Right lobe of liver (tissue), 6 donors: ENCODE results near the gene UBAP1L. TPM values are rescaled to one million over a fixed set of nuclear protein-coding genes. Genes with fewer than 3 reads are reported as not detected.

Experiments used
- ATAC-seq, 4 donors: fragments of 200-7000 bp; cut with Tn5 transposase; one replicate each; pipeline ENCODE4 v1.9.1; 2020; ENCODE audit warnings: mild to moderate bottlenecking in 4 of 4, moderate library complexity in 4 of 4
- DNase-seq, 3 donors: peaks; one replicate each; pipeline ENCODE4 v3.0.0-alpha.2; 2020
- H3K27ac ChIP-seq, 3 donors: fragments of 200-600 bp; one replicate each; pipeline ENCODE4 v1.8.0; 2022
- H3K27me3 ChIP-seq, 2 donors: fragments of 200-600 bp; one replicate each; pipeline ENCODE4 v1.8.0; 2022
- H3K36me3 ChIP-seq, 4 donors: fragments of 200-600 bp; sonication (generic) in 1 of 4; one replicate each; pipeline versions ENCODE4 v1.5.1 to v1.8.0; 2017 to 2022; ENCODE audit warnings: control low read depth in 1 of 4
- H3K4me1 ChIP-seq, 4 donors: fragments of 200-600 bp; sonication (generic) in 1 of 4; one replicate each; pipeline versions ENCODE4 v1.5.1 to v1.8.0; 2017 to 2022; ENCODE audit warnings: control low read depth in 1 of 4
- H3K4me3 ChIP-seq, 3 donors: fragments of 200-600 bp; one replicate each; pipeline ENCODE4 v1.8.0; 2022
- H3K9me3 ChIP-seq, 4 donors: fragments of 200-600 bp; sonication (generic) in 1 of 4; one replicate each; pipeline versions ENCODE4 v1.5.1 to v1.8.0; 2017 to 2022; ENCODE audit warnings: control low read depth in 1 of 4
- CTCF ChIP-seq, 4 donors: fragments of 200-600 bp in 3 of 4; fragments of 450-650 bp in 1 of 4; IDR thresholded peaks; one replicate each; pipeline versions ENCODE4 v1.5.1 to v1.8.0; 2016 to 2022; ENCODE audit warnings: antibody characterized with exemption in 4 of 4, mild to moderate bottlenecking in 2 of 4
- POLR2A ChIP-seq: fragments of 450-650 bp; IDR thresholded peaks from one replicate; pipeline ENCODE4 v1.6.1; 2017; ENCODE audit warnings: antibody characterized with exemption, mild to moderate bottlenecking
- WGBS: methylation state at CpG from one replicate; pipeline ENCODE4 v1.1.6; 2018; ENCODE audit warnings: low coverage, low lambda C conversion rate; ENCODE audit not compliant: insufficient coverage; ENCODE audit errors: missing lambda C conversion rate; 5-methylcytosine and 5-hydroxymethylcytosine counted together
- intact Hi-C, 2 donors: fragments of 100-400 bp; cut with DNase I; formaldehyde crosslinking; loops; one replicate each; pipeline versions ENCODE4 v1.11.2 to v1.14.1; 2022
- total RNA-seq, 6 experiments: library from RNA; depleted of rRNA in 2 of 6; stranded (reverse); fragments of >200 nt in 2 of 6; fragmentation: NEBNext Ultra II Directional in 3 of 6; extraction: Animal tissue kit (Norgen Biotek cat#: 25700) in 3 of 6; gene quantifications; one replicate each; pipeline versions ENCODE4 v1.1.0 to v1.2.4, GENCODE V29; 2016 to 2023
- donor health status: DM: no; HTN: yes; CAD: no.
- donor health status: DM: no; HTN: no; CAD: no.
- donor health status: DM: no; HTN: no; CAD: no.
- donor health status: DM: no; HTN: yes; CAD: no.
- donor health status: DM: no; HTN: yes; CAD: no.

The UBAP1L gene
- total RNA-seq, 6 experiments from 2014 or later: 1.6 to 5.9 (median 3.0) TPM

- H3K9me3 ChIP-seq: no peaks in the 10 kb centered on the region
- H3K36me3 ChIP-seq: no peaks in the 10 kb centered on the region
- H3K27ac ChIP-seq: no peak overlapping the region
- TF ChIP-seq POLR2A (no peak), CTCF (IDR thresholded peaks at IDR 0.05) (no peak)
- no peak for DNase-seq
- no CpG with 5 or more reads among the region's 3 CpGs for WGBS
- peaks cover 0 to 30% (median 7%) of the 10 kb centered on the region in 4 donors for H3K4me1 ChIP-seq
- no peak for ATAC-seq
- intact Hi-C loops: no loop called here
- no peak overlapping the region for H3K4me3 ChIP-seq
- H3K27me3 ChIP-seq: no peaks in the 10 kb centered on the region
Observed at GRCh38 chr15:65059369-65059750, 55.6 kb downstream of the UBAP1L start.

- no peaks in the 10 kb centered on the region for H3K27me3 ChIP-seq
- no peak for DNase-seq
- H3K36me3 ChIP-seq: no peaks in the 10 kb centered on the region
- no peak overlapping the region for H3K27ac ChIP-seq
- intact Hi-C loops: no loop called here
- WGBS: 88% methylated on average over 3 of the region's 16 CpGs
- no peak overlapping the region for H3K4me3 ChIP-seq
- ATAC-seq: no peak
- TF ChIP-seq POLR2A (no peak), CTCF (IDR thresholded peaks at IDR 0.05) (no peak)
- H3K4me1 ChIP-seq: peaks cover 0 to 31% (median 7%) of the 10 kb centered on the region in 4 donors
- H3K9me3 ChIP-seq: no peaks in the 10 kb centered on the region
Observed at GRCh38 chr15:65058394-65059368, 56.3 kb downstream of the UBAP1L start.

GRCh38 chr15:65057549-65057940 is 57.5 kb downstream of the UBAP1L start:
- H3K9me3 ChIP-seq: no peaks in the 10 kb centered on the region
- no peaks in the 10 kb centered on the region for H3K27me3 ChIP-seq
- H3K4me3 ChIP-seq: no peak overlapping the region
- TF ChIP-seq POLR2A (no peak), CTCF (IDR thresholded peaks at IDR 0.05) (no peak)
- H3K4me1 ChIP-seq: peaks cover 0 to 31% (median 7%) of the 10 kb centered on the region in 4 donors
- 100% methylated on average over 3 of the region's 8 CpGs for WGBS
- DNase-seq (no peak), ATAC-seq (no peak)
- no peak overlapping the region for H3K27ac ChIP-seq
- H3K36me3 ChIP-seq: no peaks in the 10 kb centered on the region
- intact Hi-C loops: no loop called here

- intact Hi-C loops: no loop called here
- DNase-seq: peak in 1 of 3 donors; percentile 72
Observed at GRCh38 chr15:65056868-65057548, 58.0 kb downstream of the UBAP1L start.

More at GRCh38 chr15:65056868-65057548, 58.0 kb downstream of the UBAP1L start:
- H3K4me1 ChIP-seq: peaks cover 0 to 31% (median 7%) of the 10 kb centered on the region in 4 donors
- ATAC-seq: peak; percentile 3 to 73 (median 40)
- TF ChIP-seq CTCF (IDR thresholded peaks at IDR 0.05) (no peak), POLR2A (no peak)
- peak overlapping the region in 1 of 3 donors; percentile 85 for H3K27ac ChIP-seq
- H3K4me3 ChIP-seq: no peak overlapping the region
- H3K27me3 ChIP-seq: no peaks in the 10 kb centered on the region
- H3K9me3 ChIP-seq: no peaks in the 10 kb centered on the region
- 33% methylated on average over 1 of the region's 8 CpGs for WGBS
- H3K36me3 ChIP-seq: no peaks in the 10 kb centered on the region
